Breast epithelium (tissue), 4 donors: ENCODE results near the gene CADM2. TPM values are rescaled to one million over a fixed set of nuclear protein-coding genes. Genes with fewer than 3 reads are reported as not detected.

Source experiments
- DNase-seq, 2 donors: peaks; one replicate each; pipeline ENCODE4 v3.0.0-alpha.2; 2019; ENCODE audit warnings: low spot score in 2 of 2
- H3K27ac ChIP-seq, 2 donors: fragments of 200-600 bp; sonication (generic) in 1 of 2; one replicate each; pipeline ENCODE4 v1.5.1; 2016 to 2019; ENCODE audit warnings: mild to moderate bottlenecking in 1 of 2
- H3K27me3 ChIP-seq, 2 donors: fragments of 200-600 bp; sonication (generic) in 1 of 2; one replicate each; pipeline versions ENCODE4 v1.5.1 to v1.6.0; 2017 to 2019; ENCODE audit warnings: control low read depth in 1 of 2, mild to moderate bottlenecking in 1 of 2
- H3K36me3 ChIP-seq: fragments of 200-600 bp; one replicate; pipeline ENCODE4 v1.5.1; 2019
- H3K4me1 ChIP-seq, 2 donors: fragments of 200-600 bp; sonication (generic); one replicate each; pipeline ENCODE4 v1.5.1; 2016 to 2019; ENCODE audit warnings: control low read depth in 1 of 2
- H3K4me3 ChIP-seq, 3 donors: fragments of 200-600 bp; sonication (generic); 1 replicate in 2 of 3; 2 replicates in 1 of 3; pipeline ENCODE4 v1.5.1; 2016 to 2019; ENCODE audit warnings: mild to moderate bottlenecking in 3 of 3, moderate library complexity in 2 of 3
- H3K9me3 ChIP-seq, 2 donors: fragments of 200-600 bp; sonication (generic) in 1 of 2; one replicate each; pipeline ENCODE4 v1.5.1; 2016 to 2019; ENCODE audit warnings: control low read depth in 1 of 2
- CTCF ChIP-seq, 3 donors: fragments of 450-650 bp; IDR thresholded peaks; one replicate each; pipeline ENCODE4 v1.5.1; 2016 to 2017; ENCODE audit warnings: antibody characterized with exemption in 3 of 3, mild to moderate bottlenecking in 3 of 3, moderate library complexity in 3 of 3
- POLR2A ChIP-seq: fragments of 450-650 bp; IDR thresholded peaks from one replicate; pipeline ENCODE4 v1.6.1; 2016; ENCODE audit warnings: antibody characterized with exemption, mild to moderate bottlenecking, moderate library complexity
- POLR2AphosphoS5 ChIP-seq, 3 donors: sonication (generic); formaldehyde crosslinking; IDR thresholded peaks; one replicate each; pipeline ENCODE4 v1.6.1; 2017; ENCODE audit warnings: antibody characterized with exemption in 3 of 3
- intact Hi-C: fragments of 100-400 bp; cut with DNase I; formaldehyde crosslinking; loops from one replicate; pipeline ENCODE4 v1.15.1; 2023; ENCODE audit warnings: low total_unique reads
- total RNA-seq, 3 donors: library from RNA; depleted of rRNA; stranded (reverse); fragments of >200 nt; gene quantifications; one replicate each; pipeline ENCODE4 v1.1.0, GENCODE V29; 2016

CADM2 gene
- total RNA-seq, 3 donors from 2014 or later: 2.3 to 7.4 (median 6.9) TPM

- H3K36me3 ChIP-seq: no peaks in the 10 kb centered on the region
- DNase-seq: no peak
- TF ChIP-seq POLR2AphosphoS5 (IDR thresholded peaks at IDR 0.05) (no peak), POLR2A (no peak), CTCF (IDR thresholded peaks at IDR 0.05) (no peak)
These were observed 580.4 kb downstream of the CADM2 start for GRCh38 chr3:85539232-85539631.

GRCh38 chr3:85554153-85554552 lies 595.4 kb downstream of the CADM2 start:
- TF ChIP-seq POLR2A (no peak), POLR2AphosphoS5 (IDR thresholded peaks at IDR 0.05) (no peak), CTCF (IDR thresholded peaks at IDR 0.05) (no peak)
- Histone ChIP-seq H3K9me3 (no peaks in the 10 kb centered on the region), H3K4me1 (no peaks in the 10 kb centered on the region), H3K27me3 (no peaks in the 10 kb centered on the region), H3K4me3 (no peak overlapping the region), H3K27ac (no peak overlapping the region), H3K36me3 (no peaks in the 10 kb centered on the region)
- intact Hi-C loops: no loop called here
- no peak for DNase-seq

More at GRCh38 chr3:85539232-85539631, 580.4 kb downstream of the CADM2 start:
- no peaks in the 10 kb centered on the region for H3K27me3 ChIP-seq
- H3K4me1 ChIP-seq: no peaks in the 10 kb centered on the region
- H3K27ac ChIP-seq: no peak overlapping the region
- H3K9me3 ChIP-seq: no peaks in the 10 kb centered on the region
- intact Hi-C loops: no loop called here
- H3K4me3 ChIP-seq: no peak overlapping the region

GRCh38 chr3:85560088-85560785 lies 601.4 kb downstream of the CADM2 start:
- TF ChIP-seq POLR2A: no peak
- TF ChIP-seq CTCF (IDR thresholded peaks at IDR 0.05): no peak
- TF ChIP-seq POLR2AphosphoS5 (IDR thresholded peaks at IDR 0.05): no peak
- H3K27me3 ChIP-seq: no peaks in the 10 kb centered on the region
- intact Hi-C loops: no loop called here
- H3K4me1 ChIP-seq: no peaks in the 10 kb centered on the region
- no peaks in the 10 kb centered on the region for H3K36me3 ChIP-seq
- DNase-seq: peak in 1 of 2 donors; percentile 50
- peak overlapping the region in 1 of 2 donors; percentile 35 for H3K27ac ChIP-seq
- H3K4me3 ChIP-seq: no peak overlapping the region
- no peaks in the 10 kb centered on the region for H3K9me3 ChIP-seq

- peak in 1 of 3 donors; percentile 39 for TF ChIP-seq CTCF (IDR thresholded peaks at IDR 0.05)
- no peak for TF ChIP-seq POLR2A
- TF ChIP-seq POLR2AphosphoS5 (IDR thresholded peaks at IDR 0.05): no peak
- intact Hi-C loops: no loop called here
- H3K9me3 ChIP-seq: no peaks in the 10 kb centered on the region
- no peak overlapping the region for H3K4me3 ChIP-seq
- no peaks in the 10 kb centered on the region for H3K27me3 ChIP-seq
- no peaks in the 10 kb centered on the region for H3K4me1 ChIP-seq
- no peak for DNase-seq
- no peak overlapping the region for H3K27ac ChIP-seq
- H3K36me3 ChIP-seq: no peaks in the 10 kb centered on the region
These were observed 608.4 kb downstream of the CADM2 start for GRCh38 chr3:85567071-85567676.

GRCh38 chr3:85570819-85571218 lies 612.0 kb downstream of the CADM2 start:
- Histone ChIP-seq H3K27ac (no peak overlapping the region), H3K9me3 (no peaks in the 10 kb centered on the region), H3K4me3 (no peak overlapping the region), H3K27me3 (no peaks in the 10 kb centered on the region), H3K36me3 (no peaks in the 10 kb centered on the region), H3K4me1 (no peaks in the 10 kb centered on the region)
- no peak for TF ChIP-seq POLR2A
- no peak for TF ChIP-seq POLR2AphosphoS5 (IDR thresholded peaks at IDR 0.05)
- no peak for TF ChIP-seq CTCF (IDR thresholded peaks at IDR 0.05)
- DNase-seq: no peak
- intact Hi-C loops: no loop called here
